ENCODE results near the gene PLA2G4A. TPM values are rescaled to one million over a fixed set of nuclear protein-coding genes. Genes with fewer than 3 reads are reported as not detected.

The PLA2G4A gene
- total RNA-seq, 2 donors from 2014 or later = 4.7 to 11.2 TPM

GRCh38 chr1:186894415-186894814 lies 65.7 kb downstream of the PLA2G4A start:
- ATAC-seq = no peak

GRCh38 chr1:186896211-186896610 lies 67.5 kb downstream of the PLA2G4A start:
- Histone ChIP-seq H3K4me3 (no peak overlapping the region), H3K27ac (no peak overlapping the region), H3K9me3 (no peaks in the 10 kb centered on the region), H3K27me3 (no peaks in the 10 kb centered on the region), H3K36me3 (replicated peaks in 1 of 2; ENCODE audit: insufficient read depth in 1 of 2, low read depth in 2 of 2) (no peaks in the 10 kb centered on the region), H3K4me1 (no peaks in the 10 kb centered on the region)
- TF ChIP-seq CTCF (IDR thresholded peaks at IDR 0.05) (no peak), POLR2A (IDR thresholded peaks at IDR 0.05) (no peak)
- ATAC-seq (no peak), DNase-seq (no peak)
- WGBS, 2 donors = 46 to 60% methylated on average over 1 of the region's 1 CpG
- intact Hi-C loops (cut with DNase I) = no loop called here

More at GRCh38 chr1:186894415-186894814, 65.7 kb downstream of the PLA2G4A start:
- H3K9me3 ChIP-seq = no peaks in the 10 kb centered on the region
- no peak overlapping the region for H3K4me3 ChIP-seq
- no peak overlapping the region for H3K27ac ChIP-seq
- no peaks in the 10 kb centered on the region for H3K27me3 ChIP-seq
- no peaks in the 10 kb centered on the region for H3K4me1 ChIP-seq
- DNase-seq = no peak
- H3K36me3 ChIP-seq (replicated peaks in 1 of 2; ENCODE audit: insufficient read depth in 1 of 2, low read depth in 2 of 2) = no peaks in the 10 kb centered on the region
- no peak for TF ChIP-seq POLR2A (IDR thresholded peaks at IDR 0.05)
- no peak for TF ChIP-seq CTCF (IDR thresholded peaks at IDR 0.05)
- intact Hi-C loops (cut with DNase I) = no loop called here

- H3K27ac ChIP-seq = no peak overlapping the region
- no peaks in the 10 kb centered on the region for H3K4me1 ChIP-seq
- no peaks in the 10 kb centered on the region for H3K27me3 ChIP-seq
- DNase-seq (no peak), ATAC-seq (no peak)
- intact Hi-C loops (cut with DNase I) = no loop called here
- WGBS, 2 donors = 24 to 30% methylated on average over 3 of the region's 3 CpGs
- no peak for TF ChIP-seq CTCF (IDR thresholded peaks at IDR 0.05)
- no peak for TF ChIP-seq POLR2A (IDR thresholded peaks at IDR 0.05)
- no peaks in the 10 kb centered on the region for H3K9me3 ChIP-seq
- no peaks in the 10 kb centered on the region for H3K36me3 ChIP-seq (replicated peaks in 1 of 2; ENCODE audit: insufficient read depth in 1 of 2, low read depth in 2 of 2)
- H3K4me3 ChIP-seq = no peak overlapping the region
Measured at GRCh38 chr1:186897008-186897407, 68.3 kb downstream of the PLA2G4A start.

- no peaks in the 10 kb centered on the region for H3K9me3 ChIP-seq
- WGBS, 2 donors = 63 to 69% methylated on average over 3 of the region's 3 CpGs
- no peaks in the 10 kb centered on the region for H3K4me1 ChIP-seq
- intact Hi-C loops (cut with DNase I) = no loop called here
- no peak overlapping the region for H3K4me3 ChIP-seq
- ATAC-seq (no peak), DNase-seq (no peak)
- no peak for TF ChIP-seq POLR2A (IDR thresholded peaks at IDR 0.05)
- TF ChIP-seq CTCF (IDR thresholded peaks at IDR 0.05) = no peak
- no peaks in the 10 kb centered on the region for H3K36me3 ChIP-seq (replicated peaks in 1 of 2; ENCODE audit: insufficient read depth in 1 of 2, low read depth in 2 of 2)
- no peak overlapping the region for H3K27ac ChIP-seq
- H3K27me3 ChIP-seq = no peaks in the 10 kb centered on the region
Measured at GRCh38 chr1:186899577-186899976, 70.8 kb downstream of the PLA2G4A start.

- 81 to 88% methylated on average over 2 of the region's 2 CpGs for WGBS, 2 donors
- DNase-seq = no peak
- Histone ChIP-seq H3K9me3 (no peaks in the 10 kb centered on the region), H3K4me1 (no peaks in the 10 kb centered on the region), H3K27ac (no peak overlapping the region), H3K27me3 (no peaks in the 10 kb centered on the region), H3K4me3 (no peak overlapping the region), H3K36me3 (replicated peaks in 1 of 2; ENCODE audit: insufficient read depth in 1 of 2, low read depth in 2 of 2) (no peaks in the 10 kb centered on the region)
- ATAC-seq = no peak
- TF ChIP-seq CTCF (IDR thresholded peaks at IDR 0.05) = no peak
- intact Hi-C loops (cut with DNase I) = no loop called here
Measured at GRCh38 chr1:186899977-186900376, 71.2 kb downstream of the PLA2G4A start.
